Lower leg skin (tissue), 4 donors: ENCODE measurements around the gene CFAP119. TPM values are rescaled to one million over a fixed set of nuclear protein-coding genes. Genes with fewer than 3 reads are reported as not detected.

Experiments
- DNase-seq, 2 donors: peaks; one replicate each; pipeline ENCODE4 v3.0.0-alpha.2; 2019; ENCODE audit warnings: low spot score in 2 of 2
- H3K4me3 ChIP-seq: fragments of 200-600 bp; sonication (generic); 2 replicates; pipeline ENCODE4 v1.5.1; 2017; ENCODE audit warnings: mild to moderate bottlenecking, low read depth; ENCODE audit not compliant: poor library complexity, severe bottlenecking
- CTCF ChIP-seq, 3 donors: fragments of 450-650 bp; IDR thresholded peaks; one replicate each; pipeline ENCODE4 v1.5.1; 2016; ENCODE audit warnings: antibody characterized with exemption in 3 of 3, mild to moderate bottlenecking in 3 of 3, moderate library complexity in 2 of 3
- POLR2A ChIP-seq, 2 donors: fragments of 450-650 bp; IDR thresholded peaks; one replicate each; pipeline ENCODE4 v1.6.1; 2016 to 2017; ENCODE audit warnings: antibody characterized with exemption in 2 of 2, mild to moderate bottlenecking in 1 of 2, moderate library complexity in 1 of 2
- WGBS, 2 donors: methylation state at CpG; one replicate each; pipeline ENCODE4 v1.1.5; 2018; 5-methylcytosine and 5-hydroxymethylcytosine counted together
- intact Hi-C: fragments of 100-400 bp; cut with DNase I; formaldehyde crosslinking; loops from one replicate; pipeline ENCODE4 v1.15.0; 2023; ENCODE audit warnings: low total_unique reads
- total RNA-seq, 4 donors: library from RNA; depleted of rRNA; stranded (reverse); fragments of >200 nt; gene quantifications; one replicate each; pipeline ENCODE4 v1.1.0, GENCODE V29; 2016

CFAP119 gene
- total RNA-seq, 4 donors from 2014 or later = 1.2 to 4.1 (median 2.6) TPM

GRCh38 chr16:30760577-30761426, 1.1 kb downstream of the CFAP119 start:
- no peak for TF ChIP-seq POLR2A (IDR thresholded peaks at IDR 0.05)
- no peak for DNase-seq
- intact Hi-C loops = no loop called here
- H3K4me3 ChIP-seq = peak overlapping the region; percentile 74
- WGBS, 2 donors = 29% methylated on average over 23 to 26 of the region's 26 CpGs

GRCh38 chr16:30760001-30760559, 1.8 kb downstream of the CFAP119 start:
- WGBS, 2 donors = 84 to 90% methylated on average over 7 of the region's 7 CpGs
- DNase-seq = peak in 1 of 2 donors; percentile 56
- TF ChIP-seq POLR2A (IDR thresholded peaks at IDR 0.05) (no peak), CTCF (IDR thresholded peaks at IDR 0.05) (no peak)
- intact Hi-C loops = no loop called here
- H3K4me3 ChIP-seq = no peak overlapping the region

- no peak for DNase-seq
- TF ChIP-seq CTCF (IDR thresholded peaks at IDR 0.05) (no peak), POLR2A (IDR thresholded peaks at IDR 0.05) (no peak)
- WGBS, 2 donors = 81 to 87% methylated on average over 10 of the region's 10 CpGs
- intact Hi-C loops = no loop called here
- no peak overlapping the region for H3K4me3 ChIP-seq
Measured at GRCh38 chr16:30758988-30759491, 2.8 kb downstream of the CFAP119 start.

- 87 to 92% methylated on average over 7 of the region's 7 CpGs for WGBS, 2 donors
- intact Hi-C loops = no loop called here
- TF ChIP-seq CTCF (IDR thresholded peaks at IDR 0.05) (no peak), POLR2A (IDR thresholded peaks at IDR 0.05) (no peak)
- no peak for DNase-seq
- no peak overlapping the region for H3K4me3 ChIP-seq
Measured at GRCh38 chr16:30757316-30757715, 4.5 kb downstream of the CFAP119 start.

- WGBS, 2 donors = 89 to 95% methylated on average over 13 of the region's 13 CpGs
- TF ChIP-seq CTCF (IDR thresholded peaks at IDR 0.05) (no peak), POLR2A (IDR thresholded peaks at IDR 0.05) (no peak)
- no peak for DNase-seq
- intact Hi-C loops = no loop called here
- H3K4me3 ChIP-seq = no peak overlapping the region
Measured at GRCh38 chr16:30756781-30757100, 5.1 kb downstream of the CFAP119 start.

GRCh38 chr16:30755955-30756780, 5.7 kb downstream of the CFAP119 start:
- WGBS, 2 donors = 92 to 93% methylated on average over 20 of the region's 20 CpGs
- TF ChIP-seq POLR2A (IDR thresholded peaks at IDR 0.05) (no peak), CTCF (IDR thresholded peaks at IDR 0.05) (no peak)
- DNase-seq = no peak
- H3K4me3 ChIP-seq = no peak overlapping the region
- intact Hi-C loops = no loop called here
